GM10248 (cell line): Measurements from ENCODE around the gene RAD23B.

ENCODE experiments used
- CTCF ChIA-PET: fragments of 300-600 bp; sonication (Branson Sonifier 250); formaldehyde crosslinking; extraction: SDS; loops from one replicate; lab custom pipeline; 2021; ENCODE audit warnings: antibody characterized with exemption; lab: Yijun Ruan, JAX
- POLR2A ChIA-PET: fragments of 350-650 bp; sonication (Branson Sonifier 250); formaldehyde crosslinking; extraction: SDS; loops from one replicate; lab custom pipeline; 2020; ENCODE audit warnings: antibody characterized with exemption; lab: Yijun Ruan, JAX
- DNase-seq: peaks from one replicate; pipeline ENCODE4 v3.0.0; 2012; ENCODE audit errors: extremely low spot score
- TF ChIP-seq, protein P1 (sequence below): IDR thresholded peaks from 2 replicates; pipeline ENCODE4 v1.5.1; 2012; ENCODE audit warnings: mild to moderate bottlenecking, low read depth; ENCODE audit errors: extremely low read depth, missing control alignments, control extremely low read depth

RAD23B gene

DNA sequence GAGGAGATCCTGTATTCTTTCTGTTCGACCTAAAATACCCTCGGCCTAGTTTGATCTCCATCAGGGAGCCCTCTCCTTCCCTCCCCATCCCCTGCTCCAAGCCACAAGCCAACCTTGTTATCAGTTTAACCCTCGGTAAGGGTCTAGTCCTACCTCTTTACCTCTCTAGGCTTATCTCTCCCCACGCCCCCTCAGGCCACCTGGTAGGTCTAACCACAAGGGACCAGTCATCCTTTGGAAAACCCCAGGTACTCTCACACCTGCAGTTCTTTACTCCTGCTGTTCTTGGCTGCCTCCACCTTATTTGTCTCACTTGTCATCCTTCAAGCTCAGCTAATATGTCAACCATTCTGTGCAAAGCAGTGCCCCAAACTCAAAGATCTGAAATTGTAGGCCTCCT lies 78.7 kb downstream of the RAD23B start:
- POLR2A ChIA-PET = no interaction called here
- TF ChIP-seq, protein P1, sequence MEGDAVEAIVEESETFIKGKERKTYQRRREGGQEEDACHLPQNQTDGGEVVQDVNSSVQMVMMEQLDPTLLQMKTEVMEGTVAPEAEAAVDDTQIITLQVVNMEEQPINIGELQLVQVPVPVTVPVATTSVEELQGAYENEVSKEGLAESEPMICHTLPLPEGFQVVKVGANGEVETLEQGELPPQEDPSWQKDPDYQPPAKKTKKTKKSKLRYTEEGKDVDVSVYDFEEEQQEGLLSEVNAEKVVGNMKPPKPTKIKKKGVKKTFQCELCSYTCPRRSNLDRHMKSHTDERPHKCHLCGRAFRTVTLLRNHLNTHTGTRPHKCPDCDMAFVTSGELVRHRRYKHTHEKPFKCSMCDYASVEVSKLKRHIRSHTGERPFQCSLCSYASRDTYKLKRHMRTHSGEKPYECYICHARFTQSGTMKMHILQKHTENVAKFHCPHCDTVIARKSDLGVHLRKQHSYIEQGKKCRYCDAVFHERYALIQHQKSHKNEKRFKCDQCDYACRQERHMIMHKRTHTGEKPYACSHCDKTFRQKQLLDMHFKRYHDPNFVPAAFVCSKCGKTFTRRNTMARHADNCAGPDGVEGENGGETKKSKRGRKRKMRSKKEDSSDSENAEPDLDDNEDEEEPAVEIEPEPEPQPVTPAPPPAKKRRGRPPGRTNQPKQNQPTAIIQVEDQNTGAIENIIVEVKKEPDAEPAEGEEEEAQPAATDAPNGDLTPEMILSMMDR = no peak
- no peak for DNase-seq
- CTCF ChIA-PET = interaction anchor here (1.0 to 2.3 kb wide), 3 partner anchors 13 to 21 kb away, joined by 3 to 13 read pairs (median 4); no protein-coding TSS in a partner anchor

GRCh38 chr9:107363516-107364152 lies 80.6 kb downstream of the RAD23B start:
- ChIA-PET POLR2A (no interaction called here), CTCF (interaction anchor here (0.7 to 2.3 kb wide), 3 partner anchors 9 to 23 kb away, joined by 3 to 13 read pairs (median 4); no protein-coding TSS in a partner anchor)
- DNase-seq = no peak
- TF ChIP-seq, protein P1 = no peak

GRCh38 chr9:107367727-107368502 lies 84.8 kb downstream of the RAD23B start:
- TF ChIP-seq, protein P1 = no peak
- DNase-seq = no peak
- POLR2A ChIA-PET = no interaction called here
- CTCF ChIA-PET = interaction anchor here (1.5 kb wide), 1 partner anchor 26 kb away, joined by 3 read pairs; no protein-coding TSS in a partner anchor

DNA sequence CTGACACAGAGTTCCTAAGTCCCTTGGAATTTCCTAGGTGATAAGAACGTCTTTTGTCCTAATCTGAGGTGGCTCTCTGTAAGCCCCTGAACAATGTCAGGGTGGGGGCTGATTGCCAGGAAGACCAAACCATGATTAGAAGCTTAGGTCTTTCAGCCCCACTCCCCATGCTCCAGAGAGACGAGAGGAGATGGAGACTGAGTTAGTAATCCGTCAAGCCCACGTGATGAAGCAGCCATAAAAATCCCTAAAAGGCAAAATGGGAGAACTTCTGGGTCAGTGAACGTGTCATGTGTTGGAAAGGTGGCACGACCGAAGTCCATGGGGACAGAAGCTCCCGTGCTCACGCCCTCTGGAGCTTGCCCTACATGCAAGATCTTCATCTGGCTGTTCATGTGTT lies 85.6 kb downstream of the RAD23B start:
- ChIA-PET POLR2A (no interaction called here), CTCF (no interaction called here)
- TF ChIP-seq, protein P1 = no peak
- no peak for DNase-seq

DNA sequence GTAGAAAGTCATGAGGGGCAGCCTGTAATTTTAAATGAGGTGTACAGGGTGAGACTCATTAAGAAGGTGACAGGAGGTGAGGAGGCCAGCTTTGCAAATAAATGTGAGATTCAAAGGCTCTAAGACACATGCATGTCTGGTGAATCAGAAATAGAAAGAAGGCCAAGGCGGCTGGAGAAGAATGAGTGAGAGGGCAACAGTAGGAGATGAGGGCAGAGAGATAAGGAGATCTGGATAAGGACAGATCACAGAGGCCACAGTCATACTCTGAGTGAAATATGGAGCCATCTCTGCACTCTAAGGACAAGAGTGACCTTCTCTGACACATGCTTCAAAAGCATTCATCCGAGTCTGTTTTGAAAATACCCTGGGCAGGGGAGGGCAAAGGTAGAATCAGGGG lies 90.7 kb downstream of the RAD23B start:
- TF ChIP-seq, protein P1 = no peak
- no peak for DNase-seq
- CTCF ChIA-PET = no interaction called here
- POLR2A ChIA-PET = no interaction called here

- ChIA-PET POLR2A (no interaction called here), CTCF (interaction anchor here (1.0 kb wide), 1 partner anchor 33 kb away, joined by 3 read pairs; no protein-coding TSS in a partner anchor)
- DNase-seq = no peak
- TF ChIP-seq, protein P1 = no peak
Observed at GRCh38 chr9:107375001-107375400, 91.9 kb downstream of the RAD23B start.
